Fibroblast of the aortic adventitia (primary cell): ENCODE results near the gene LRFN2. TPM values are rescaled to one million over a fixed set of nuclear protein-coding genes. Genes with fewer than 3 reads are reported as not detected.

Experiments used
- DNase-seq: peaks from one replicate; pipeline ENCODE4 v3.0.0-alpha.2; 2010; ENCODE audit warnings: low read depth
- H3K4me3 ChIP-seq: 2 replicates; pipeline ENCODE4 v1.5.1; 2011; ENCODE audit warnings: low read depth, mild to moderate bottlenecking, control low read depth, low read length, moderate library complexity
- CTCF ChIP-seq: IDR thresholded peaks from 2 replicates; pipeline ENCODE4 v1.5.1; 2011; ENCODE audit warnings: mild to moderate bottlenecking, low read length, control low read depth, inconsistent platforms; ENCODE audit not compliant: insufficient read depth
- total RNA-seq: library from RNA; depleted of rRNA; stranded (reverse); fragments of >200 nt; gene quantifications from 2 replicates; pipeline ENCODE4 v1.2.3, GENCODE V29; 2012; ENCODE audit warnings: low replicate concordance

The LRFN2 gene
- total RNA-seq, 1 donor = not detected

GRCh38 chr6:40588480-40588879 lies 1.3 kb upstream of the LRFN2 start:
- TF ChIP-seq CTCF = no peak
- H3K4me3 ChIP-seq = no peak overlapping the region
- DNase-seq = no peak

DNA sequence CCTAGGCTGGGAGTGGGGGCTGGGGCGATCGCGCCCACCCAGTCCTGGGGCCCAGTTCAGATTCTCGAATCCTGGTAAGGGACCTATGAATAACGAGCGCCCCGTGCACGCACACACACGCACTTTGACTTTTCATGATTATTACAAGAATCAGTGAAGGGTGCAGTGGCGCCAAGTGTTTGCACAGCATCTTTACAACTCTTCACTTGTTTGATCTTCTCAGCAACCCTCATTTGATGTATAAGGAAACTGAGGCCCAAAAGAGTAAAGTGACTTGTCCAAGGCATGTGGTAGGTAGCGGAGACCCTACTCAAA lies 863 bp upstream of the LRFN2 start:
- TF ChIP-seq CTCF = no peak
- DNase-seq = no peak
- no peak overlapping the region for H3K4me3 ChIP-seq

DNA sequence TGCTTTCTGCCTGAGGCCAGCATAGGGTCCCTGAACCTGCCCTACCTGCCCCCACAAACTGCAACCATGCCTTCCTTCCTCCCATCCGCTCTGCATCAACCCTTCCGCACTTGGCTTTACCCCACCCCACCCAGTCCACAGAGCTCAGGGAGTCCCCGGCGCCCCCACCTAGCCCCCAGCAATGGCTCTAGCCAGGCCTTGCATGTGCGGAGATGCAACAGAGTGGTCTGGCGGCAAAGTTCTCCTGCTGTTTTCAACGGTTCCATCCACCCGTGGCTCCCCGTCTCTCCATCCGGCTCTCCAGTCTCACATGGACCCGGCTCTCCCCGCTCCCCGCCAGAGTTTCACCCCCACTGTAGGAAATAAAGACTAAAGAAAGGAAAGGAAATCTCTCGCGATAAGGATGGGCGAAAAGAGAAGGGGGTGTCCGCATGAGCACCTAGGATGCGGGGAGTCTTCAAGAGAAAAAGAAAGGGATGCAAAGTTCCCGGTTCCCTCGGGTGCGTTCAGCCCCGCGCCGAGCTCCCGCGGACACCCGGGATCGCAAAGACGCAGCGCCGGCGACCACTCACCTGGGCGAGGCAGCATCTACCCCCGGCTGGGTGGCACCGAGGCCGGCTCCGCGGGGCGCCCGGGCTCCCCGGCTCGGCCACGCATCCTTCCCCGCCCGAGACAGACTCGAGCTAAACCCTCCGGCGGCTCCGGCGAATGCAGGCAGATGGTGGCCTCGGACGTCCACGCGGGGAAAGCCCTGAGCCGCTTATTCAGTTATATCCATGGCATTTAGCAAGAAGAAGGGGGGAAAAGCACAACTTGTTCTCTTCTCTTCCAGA lies 579 bp downstream of the LRFN2 start:
- no peak for TF ChIP-seq CTCF
- DNase-seq = no peak
- no peak overlapping the region for H3K4me3 ChIP-seq

GRCh38 chr6:40585651-40586269 lies 1.4 kb downstream of the LRFN2 start:
- no peak for TF ChIP-seq CTCF
- no peak overlapping the region for H3K4me3 ChIP-seq
- no peak for DNase-seq

DNA sequence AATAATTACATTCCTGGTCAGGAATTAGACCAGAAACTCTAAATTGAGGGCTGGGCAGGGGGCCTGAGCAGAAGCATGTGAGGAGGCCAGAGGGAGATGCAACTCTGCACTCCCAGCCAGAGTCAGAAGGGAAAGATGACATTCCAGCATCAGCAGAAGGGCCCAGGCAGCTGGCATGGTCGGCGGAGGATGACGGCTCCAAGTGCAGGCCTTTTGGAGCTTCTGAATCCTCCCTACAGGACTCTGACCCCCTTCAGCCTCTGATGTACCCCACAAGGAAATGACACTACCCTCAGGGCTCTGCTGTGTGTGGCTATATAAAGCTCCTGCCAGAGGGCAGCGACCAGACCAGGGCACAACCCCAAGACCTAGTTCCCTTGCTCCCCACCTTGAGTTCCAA lies 1.9 kb downstream of the LRFN2 start:
- no peak for TF ChIP-seq CTCF
- no peak overlapping the region for H3K4me3 ChIP-seq
- no peak for DNase-seq

GRCh38 chr6:40584741-40585140 lies 2.4 kb downstream of the LRFN2 start:
- TF ChIP-seq CTCF = no peak
- no peak for DNase-seq
- H3K4me3 ChIP-seq = no peak overlapping the region
